Astrocyte of the cerebellum (primary cell): ENCODE results near the gene PDCD1.

ENCODE experiments used
- DNase-seq: peaks from one replicate; pipeline ENCODE4 v3.0.0-alpha.2; 2011; ENCODE audit warnings: low read depth
- H3K4me3 ChIP-seq: 2 replicates; pipeline ENCODE4 v1.5.1; 2011; ENCODE audit warnings: mild to moderate bottlenecking, low read depth, low read length, moderate library complexity
- in situ Hi-C: cut with HindIII; loops from 2 replicates; pipeline ENCODE4 v1.10.0; 2017; ENCODE audit warnings: low sequenced_read_pairs
- TF ChIP-seq, protein P1 (sequence below): IDR thresholded peaks from 2 replicates; pipeline ENCODE4 v1.5.1; 2012; ENCODE audit warnings: low read length, low read depth, moderate library complexity, mild to moderate bottlenecking; ENCODE audit errors: missing control alignments

Gene PDCD1

DNA sequence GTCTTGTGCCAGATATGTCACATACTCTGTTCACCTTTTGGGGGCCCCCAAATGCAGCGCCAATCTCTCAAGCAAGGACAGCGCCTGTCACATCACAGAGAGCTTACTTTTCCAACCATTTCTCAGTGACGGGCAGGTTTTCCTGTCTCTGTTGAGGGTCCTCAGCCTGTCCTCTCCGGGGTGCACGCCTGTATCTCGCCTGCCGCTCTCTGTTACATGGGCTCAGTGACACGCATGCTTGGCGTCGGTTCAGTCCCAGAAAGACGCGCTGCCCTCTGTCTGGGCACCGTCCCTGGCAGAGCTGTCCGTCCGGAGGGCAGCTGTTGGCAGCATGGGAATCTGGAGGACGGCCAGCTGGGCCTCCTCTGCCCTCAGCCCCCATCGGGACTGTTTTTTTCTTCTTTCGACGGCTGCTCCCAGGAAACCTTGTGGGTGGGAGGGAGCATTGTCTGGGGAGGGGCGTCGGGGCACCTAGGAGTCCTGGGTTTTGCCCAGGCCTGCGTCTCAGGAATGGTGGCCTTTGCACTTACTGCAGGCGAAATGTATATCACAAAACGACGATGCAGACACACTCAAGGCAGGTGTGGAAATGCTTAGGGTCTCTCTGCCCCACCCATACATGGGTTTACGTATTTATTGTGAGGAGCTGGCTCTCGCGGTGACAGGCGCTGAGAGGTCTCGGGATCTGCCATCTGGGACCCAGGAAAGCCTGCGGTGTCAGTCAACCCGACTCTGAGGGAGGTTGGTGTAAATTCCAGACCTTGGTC is 41.7 kb upstream of the PDCD1 start:
- DNase-seq: no peak
- TF ChIP-seq, protein P1, sequence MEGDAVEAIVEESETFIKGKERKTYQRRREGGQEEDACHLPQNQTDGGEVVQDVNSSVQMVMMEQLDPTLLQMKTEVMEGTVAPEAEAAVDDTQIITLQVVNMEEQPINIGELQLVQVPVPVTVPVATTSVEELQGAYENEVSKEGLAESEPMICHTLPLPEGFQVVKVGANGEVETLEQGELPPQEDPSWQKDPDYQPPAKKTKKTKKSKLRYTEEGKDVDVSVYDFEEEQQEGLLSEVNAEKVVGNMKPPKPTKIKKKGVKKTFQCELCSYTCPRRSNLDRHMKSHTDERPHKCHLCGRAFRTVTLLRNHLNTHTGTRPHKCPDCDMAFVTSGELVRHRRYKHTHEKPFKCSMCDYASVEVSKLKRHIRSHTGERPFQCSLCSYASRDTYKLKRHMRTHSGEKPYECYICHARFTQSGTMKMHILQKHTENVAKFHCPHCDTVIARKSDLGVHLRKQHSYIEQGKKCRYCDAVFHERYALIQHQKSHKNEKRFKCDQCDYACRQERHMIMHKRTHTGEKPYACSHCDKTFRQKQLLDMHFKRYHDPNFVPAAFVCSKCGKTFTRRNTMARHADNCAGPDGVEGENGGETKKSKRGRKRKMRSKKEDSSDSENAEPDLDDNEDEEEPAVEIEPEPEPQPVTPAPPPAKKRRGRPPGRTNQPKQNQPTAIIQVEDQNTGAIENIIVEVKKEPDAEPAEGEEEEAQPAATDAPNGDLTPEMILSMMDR: no peak
- H3K4me3 ChIP-seq: no peak overlapping the region
- in situ Hi-C loops: no loop called here

DNA sequence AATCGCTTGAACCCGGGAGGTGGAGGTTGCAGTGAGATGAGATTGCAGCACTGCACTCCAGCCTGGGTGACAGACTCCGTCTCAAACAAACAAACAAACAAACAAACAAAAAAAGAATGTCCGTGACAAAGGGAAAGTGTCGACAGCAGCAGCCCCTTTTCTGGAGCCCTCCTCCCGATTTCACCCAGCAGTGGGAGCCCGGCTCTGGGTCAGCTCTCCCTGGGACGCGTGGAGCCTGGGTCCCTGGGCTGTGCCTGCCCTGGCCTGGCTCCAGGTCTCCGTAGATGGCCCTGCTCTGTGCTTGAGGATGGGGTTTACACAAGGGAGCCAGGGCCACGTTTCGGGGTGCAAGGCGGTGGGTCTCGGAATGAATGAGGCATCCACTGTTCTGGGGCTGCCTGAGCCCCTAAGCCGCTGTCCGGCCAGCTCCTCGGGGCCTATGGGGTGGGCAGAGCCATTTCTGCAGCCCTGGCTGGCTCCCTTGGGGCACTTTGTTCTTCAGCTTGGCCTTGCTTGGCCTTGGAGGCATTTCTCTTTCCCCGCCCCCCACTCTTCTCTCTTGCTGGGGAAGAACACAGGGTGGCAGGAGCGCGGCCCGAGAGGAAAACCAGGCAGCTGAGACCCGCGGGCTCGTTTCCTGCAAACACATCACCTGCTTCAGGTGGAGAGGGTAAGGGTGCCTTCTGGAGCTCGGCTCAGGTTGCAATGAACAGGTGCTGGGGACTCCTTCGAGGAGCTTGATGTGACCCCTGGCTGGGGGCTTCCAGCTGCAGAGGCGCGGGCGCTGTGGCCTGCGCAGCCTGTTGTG is 40.0 kb upstream of the PDCD1 start:
- in situ Hi-C loops: no loop called here
- DNase-seq: no peak
- TF ChIP-seq, protein P1: no peak
- H3K4me3 ChIP-seq: no peak overlapping the region

DNA sequence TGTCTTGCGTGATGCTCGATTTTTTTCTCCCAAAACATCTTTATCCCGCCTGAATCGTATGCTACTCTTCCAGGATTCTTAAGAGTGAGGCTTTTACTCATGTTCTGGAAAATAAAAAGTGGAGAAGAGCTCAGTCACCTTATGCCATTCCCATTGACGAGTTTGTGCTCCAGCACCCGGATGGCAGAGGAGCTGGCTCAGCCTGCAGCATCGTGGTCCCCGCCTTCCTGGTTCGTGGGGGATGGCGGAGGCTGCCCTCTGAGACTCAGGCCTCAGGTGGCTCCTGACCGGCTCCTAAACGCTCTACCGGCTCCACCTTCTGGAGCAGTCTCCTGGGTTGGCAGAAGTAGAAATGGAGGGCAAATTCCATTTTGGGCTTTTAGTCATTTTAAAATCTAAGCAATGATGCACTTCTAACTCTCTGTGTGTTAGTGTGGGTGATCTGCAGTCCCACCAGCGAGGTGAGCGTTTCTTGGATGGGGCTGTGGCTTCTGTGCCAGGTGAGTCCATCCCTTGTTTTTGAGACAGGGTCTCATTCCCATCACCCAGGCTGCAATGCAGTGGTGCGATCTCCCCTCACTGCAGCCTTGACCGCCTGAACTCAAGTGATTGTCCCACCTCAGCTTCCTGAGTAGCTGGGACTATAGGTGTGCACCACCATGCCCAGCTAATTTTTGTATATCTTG is 38.7 kb upstream of the PDCD1 start:
- H3K4me3 ChIP-seq: no peak overlapping the region
- in situ Hi-C loops: no loop called here
- TF ChIP-seq, protein P1: no peak
- no peak for DNase-seq

DNA sequence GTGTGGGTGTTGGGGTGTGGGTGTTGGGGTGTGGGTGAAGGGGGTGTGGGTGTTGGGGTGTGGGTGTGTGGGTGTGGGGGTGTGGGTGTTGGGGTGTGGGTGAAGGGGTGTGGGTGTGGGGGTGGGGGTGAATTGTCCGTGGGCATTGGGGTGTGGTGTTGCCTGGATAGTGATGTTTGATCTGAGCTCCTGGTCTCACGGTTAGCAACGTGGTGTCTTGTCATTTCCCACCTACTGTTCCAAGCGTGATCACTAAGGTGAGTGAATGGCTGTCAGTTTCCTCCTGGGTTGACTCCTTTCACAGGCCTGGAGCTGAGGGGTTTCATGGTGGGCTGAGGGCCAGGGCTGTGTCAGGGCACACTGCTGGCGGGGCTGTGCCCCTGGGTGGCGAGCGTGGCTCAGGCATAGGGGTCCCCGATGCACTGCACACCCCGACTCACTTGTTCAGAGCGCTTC is 38.1 kb upstream of the PDCD1 start:
- TF ChIP-seq, protein P1: no peak
- H3K4me3 ChIP-seq: no peak overlapping the region
- in situ Hi-C loops: no loop called here
- DNase-seq: no peak

DNA sequence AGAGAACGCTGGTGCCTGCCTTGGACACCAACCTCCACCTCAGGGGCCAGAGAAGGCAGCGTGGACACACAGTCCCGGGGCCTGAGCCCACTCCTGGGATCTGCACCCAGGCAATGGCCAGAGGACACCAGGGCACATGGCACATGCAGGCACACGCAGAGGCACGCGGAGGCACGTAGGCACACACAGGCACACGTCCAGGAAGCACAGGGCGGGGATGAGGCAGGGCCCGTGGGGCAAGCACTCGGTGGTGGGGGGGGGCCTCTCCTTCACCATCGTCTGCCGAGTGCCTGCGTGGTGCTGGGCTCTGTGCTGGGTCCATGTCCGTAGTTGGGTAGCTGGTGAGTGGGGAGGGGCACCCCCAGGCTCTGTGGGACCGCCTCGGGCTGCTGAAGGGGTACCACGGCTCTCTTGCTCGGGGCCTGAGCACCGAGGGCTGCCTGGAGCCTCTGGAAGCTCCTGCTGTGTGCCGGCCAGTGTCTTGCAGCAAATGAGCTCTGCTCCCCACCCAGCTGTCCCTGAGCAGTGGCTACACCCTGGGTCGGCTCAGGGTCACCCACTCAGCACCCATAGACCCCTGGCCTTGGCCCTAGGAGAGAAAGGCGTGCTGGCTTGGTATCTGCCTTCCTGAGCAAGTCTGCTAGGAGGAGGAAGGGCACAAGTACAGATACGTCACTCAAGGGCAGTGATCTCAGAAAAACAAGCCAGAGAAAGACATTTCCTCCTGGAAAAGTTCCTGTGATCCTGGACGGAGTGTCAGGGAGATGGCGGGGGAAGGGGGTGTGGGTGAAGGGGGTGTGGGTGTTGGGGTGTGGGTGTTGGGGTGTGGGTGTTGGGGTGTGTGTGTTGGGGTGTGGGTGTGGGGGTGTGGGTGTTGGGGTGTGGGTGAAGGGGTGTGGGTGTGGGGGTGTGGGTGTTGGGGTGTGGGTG is 37.3 kb upstream of the PDCD1 start:
- TF ChIP-seq, protein P1: no peak
- DNase-seq: no peak
- H3K4me3 ChIP-seq: no peak overlapping the region
- in situ Hi-C loops: no loop called here

DNA sequence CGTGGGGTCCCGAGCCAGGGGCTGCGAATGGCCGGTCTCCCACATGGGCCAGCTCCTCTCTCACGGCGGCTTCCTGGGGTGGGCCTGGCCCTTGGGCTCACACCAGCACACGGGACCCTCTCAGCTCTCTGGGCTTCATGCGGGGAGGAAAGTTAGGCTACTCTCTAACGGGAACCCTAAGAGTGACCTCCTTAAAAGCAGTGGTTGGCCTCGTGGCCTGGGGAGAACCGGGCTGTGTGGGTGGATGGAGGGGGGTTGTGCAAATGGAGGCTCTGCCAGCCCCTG is 36.7 kb upstream of the PDCD1 start:
- H3K4me3 ChIP-seq: no peak overlapping the region
- TF ChIP-seq, protein P1: no peak
- in situ Hi-C loops: no loop called here
- no peak for DNase-seq
